ENCODE data around the gene EPC2.
"Not testable (repeated sequence)": the region's sequence is repeated elsewhere in the genome, so short reads cannot be mapped to it uniquely, and the experiment has no call there.

EPC2 gene

GRCh38 chr2:148674063-148675020 lies 29.8 kb downstream of the EPC2 start:
- DNase-seq (ENCODE audit: low spot score) = no peak

- DNase-seq (ENCODE audit: low spot score) = no peak
Measured at GRCh38 chr2:148675708-148676107, 31.2 kb downstream of the EPC2 start.

GRCh38 chr2:148678302-148679179 lies 34.0 kb downstream of the EPC2 start:
- DNase-seq (ENCODE audit: low spot score) = not testable (repeated sequence)

- no peak for DNase-seq (ENCODE audit: low spot score)
Measured at GRCh38 chr2:148680462-148680861, 35.9 kb downstream of the EPC2 start.

GRCh38 chr2:148681443-148681842 lies 36.9 kb downstream of the EPC2 start:
- no peak for DNase-seq (ENCODE audit: low spot score)

GRCh38 chr2:148681862-148682261 lies 37.3 kb downstream of the EPC2 start:
- DNase-seq (ENCODE audit: low spot score) = not testable (repeated sequence)

- DNase-seq (ENCODE audit: low spot score) = no peak
Measured at GRCh38 chr2:148684507-148684906, 40.0 kb downstream of the EPC2 start.

GRCh38 chr2:148687543-148687942 lies 43.0 kb downstream of the EPC2 start:
- DNase-seq (ENCODE audit: low spot score) = no peak

- not testable (repeated sequence) for DNase-seq (ENCODE audit: low spot score)
Measured at GRCh38 chr2:148688011-148688410, 43.5 kb downstream of the EPC2 start.

GRCh38 chr2:148696985-148697384 lies 52.4 kb downstream of the EPC2 start:
- DNase-seq (ENCODE audit: low spot score) = no peak

GRCh38 chr2:148699830-148700229 lies 55.3 kb downstream of the EPC2 start:
- no peak for DNase-seq (ENCODE audit: low spot score)

- no peak for DNase-seq (ENCODE audit: low spot score)
Measured at GRCh38 chr2:148701039-148701438, 56.5 kb downstream of the EPC2 start.

GRCh38 chr2:148701877-148702276 lies 57.3 kb downstream of the EPC2 start:
- no peak for DNase-seq (ENCODE audit: low spot score)

- no peak for DNase-seq (ENCODE audit: low spot score)
Measured at GRCh38 chr2:148702475-148702874, 57.9 kb downstream of the EPC2 start.

GRCh38 chr2:148704247-148704646 lies 59.7 kb downstream of the EPC2 start:
- no peak for DNase-seq (ENCODE audit: low spot score)

GRCh38 chr2:148716378-148716920 lies 71.9 kb downstream of the EPC2 start:
- DNase-seq (ENCODE audit: low spot score) = no peak

- no peak for DNase-seq (ENCODE audit: low spot score)
Measured at GRCh38 chr2:148718039-148718438, 73.5 kb downstream of the EPC2 start.

- no peak for DNase-seq (ENCODE audit: low spot score)
Measured at GRCh38 chr2:148719195-148719749, 74.7 kb downstream of the EPC2 start.

GRCh38 chr2:148719941-148720436 lies 75.4 kb downstream of the EPC2 start:
- DNase-seq (ENCODE audit: low spot score) = no peak

GRCh38 chr2:148720501-148721001 lies 76.0 kb downstream of the EPC2 start:
- peak; percentile 41 for DNase-seq (ENCODE audit: low spot score)

- DNase-seq (ENCODE audit: low spot score) = peak; percentile 7
Measured at GRCh38 chr2:148721520-148721931, 77.0 kb downstream of the EPC2 start.
